Upper lobe of left lung (tissue), 4 donors: Measurements from ENCODE around the gene SMYD3.

Experiments used
- CTCF ChIP-seq, 6 experiments: fragments of 450-650 bp in 4 of 6; fragments of 200-600 bp in 2 of 6; sonication (generic) in 2 of 6; IDR thresholded peaks; one replicate each; pipeline ENCODE4 v1.5.1; 2016 to 2019; ENCODE audit warnings: antibody characterized with exemption in 6 of 6
- POLR2A ChIP-seq, 4 donors: fragments of 450-650 bp; IDR thresholded peaks; one replicate each; pipeline ENCODE4 v1.5.1; 2016 to 2017; ENCODE audit warnings: antibody characterized with exemption in 4 of 4, mild to moderate bottlenecking in 2 of 4

DNA sequence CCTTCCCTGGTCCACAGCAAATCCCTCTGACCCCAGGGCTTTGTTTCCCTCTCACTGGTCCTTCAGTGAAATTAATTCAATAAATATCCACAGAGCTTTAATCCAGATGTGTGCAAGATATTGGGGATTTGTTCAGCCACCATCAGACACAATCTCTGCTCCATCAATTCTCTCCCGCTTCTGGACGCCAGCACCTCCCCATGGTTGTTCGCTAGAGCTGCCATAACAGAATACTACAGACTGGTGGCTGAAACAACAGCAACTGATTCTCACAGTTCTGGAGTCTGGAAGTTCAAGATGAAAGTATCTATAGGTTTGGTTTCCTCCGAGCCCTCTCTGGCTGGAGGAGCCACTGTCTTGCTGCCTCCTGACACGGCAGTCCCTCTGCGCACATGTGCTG is 303.9 kb downstream of the SMYD3 start:
- TF ChIP-seq POLR2A (IDR thresholded peaks at IDR 0.05), result no peak
- TF ChIP-seq CTCF (IDR thresholded peaks at IDR 0.05), result no peak
